Measurements from ENCODE around the gene PTN.

The PTN gene

DNA sequence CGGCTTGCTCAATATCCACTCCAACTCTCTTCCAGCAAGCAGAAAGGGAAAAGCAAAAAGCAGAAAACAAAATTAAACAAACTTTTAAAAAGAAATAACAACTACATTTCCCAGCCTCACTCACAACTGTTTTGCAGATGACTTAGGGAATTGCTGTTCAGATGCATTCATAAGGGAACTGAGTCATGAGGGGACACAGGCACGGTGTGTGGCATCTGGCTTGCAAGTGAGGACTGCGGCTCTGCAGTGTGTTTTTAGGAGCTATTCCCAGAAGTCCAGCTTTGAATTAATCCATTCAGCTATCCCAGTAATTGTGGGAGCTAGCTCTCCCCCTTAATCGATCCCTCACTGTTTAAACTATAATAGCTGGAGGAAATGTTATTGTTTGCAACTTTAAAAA lies 30.3 kb downstream of the PTN start:
- Histone ChIP-seq H3K27ac (no peak overlapping the region), H3K79me2 (peaks cover 52% of the 10 kb centered on the region), H3K4me2 (ENCODE audit: low read length) (no peak overlapping the region), H3K9ac (no peak overlapping the region), H3K27me3 (ENCODE audit: control insufficient read depth, insufficient read depth, low read length) (no peaks in the 10 kb centered on the region), H2AFZ (no peak overlapping the region), H3K4me3 (ENCODE audit: low read depth, low read length) (no peak overlapping the region), H3K9me3 (ENCODE audit: control insufficient read depth, low read length) (no peaks in the 10 kb centered on the region), H3K4me1 (peaks cover 17% of the 10 kb centered on the region), H3K36me3 (ENCODE audit: control insufficient read depth, insufficient read depth, low read length) (no peaks in the 10 kb centered on the region)
- TF ChIP-seq CTCF (IDR thresholded peaks at IDR 0.05), result no peak

DNA sequence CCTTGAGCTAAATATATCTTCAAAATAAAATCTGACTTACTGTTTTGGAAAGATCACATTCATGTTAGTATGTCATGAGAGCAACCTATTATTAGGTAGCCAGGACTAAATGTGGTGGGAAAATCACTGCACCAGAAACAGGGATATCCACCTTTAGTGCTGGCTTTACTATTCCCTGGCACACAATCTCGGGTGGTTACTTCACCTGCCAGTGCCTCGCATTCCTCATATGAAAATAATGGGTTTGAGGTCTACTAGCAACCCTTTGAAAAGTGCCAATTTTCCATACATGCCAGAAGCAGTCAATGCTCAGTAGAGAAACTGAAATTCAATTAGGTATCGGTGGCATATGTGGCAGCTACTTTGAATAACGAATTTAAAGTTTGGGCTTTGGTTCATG lies 36.8 kb downstream of the PTN start:
- no peak overlapping the region for H2AFZ ChIP-seq
- peaks cover 27% of the 10 kb centered on the region for H3K4me1 ChIP-seq
- H3K27me3 ChIP-seq (ENCODE audit: control insufficient read depth, insufficient read depth, low read length), result no peaks in the 10 kb centered on the region
- H3K4me2 ChIP-seq (ENCODE audit: low read length), result no peak overlapping the region
- no peak overlapping the region for H3K4me3 ChIP-seq (ENCODE audit: low read depth, low read length)
- no peaks in the 10 kb centered on the region for H3K9me3 ChIP-seq (ENCODE audit: control insufficient read depth, low read length)
- peaks cover 59% of the 10 kb centered on the region for H3K79me2 ChIP-seq
- no peak overlapping the region for H3K27ac ChIP-seq
- no peaks in the 10 kb centered on the region for H3K36me3 ChIP-seq (ENCODE audit: control insufficient read depth, insufficient read depth, low read length)
- no peak overlapping the region for H3K9ac ChIP-seq
- TF ChIP-seq CTCF (IDR thresholded peaks at IDR 0.05), result no peak

DNA sequence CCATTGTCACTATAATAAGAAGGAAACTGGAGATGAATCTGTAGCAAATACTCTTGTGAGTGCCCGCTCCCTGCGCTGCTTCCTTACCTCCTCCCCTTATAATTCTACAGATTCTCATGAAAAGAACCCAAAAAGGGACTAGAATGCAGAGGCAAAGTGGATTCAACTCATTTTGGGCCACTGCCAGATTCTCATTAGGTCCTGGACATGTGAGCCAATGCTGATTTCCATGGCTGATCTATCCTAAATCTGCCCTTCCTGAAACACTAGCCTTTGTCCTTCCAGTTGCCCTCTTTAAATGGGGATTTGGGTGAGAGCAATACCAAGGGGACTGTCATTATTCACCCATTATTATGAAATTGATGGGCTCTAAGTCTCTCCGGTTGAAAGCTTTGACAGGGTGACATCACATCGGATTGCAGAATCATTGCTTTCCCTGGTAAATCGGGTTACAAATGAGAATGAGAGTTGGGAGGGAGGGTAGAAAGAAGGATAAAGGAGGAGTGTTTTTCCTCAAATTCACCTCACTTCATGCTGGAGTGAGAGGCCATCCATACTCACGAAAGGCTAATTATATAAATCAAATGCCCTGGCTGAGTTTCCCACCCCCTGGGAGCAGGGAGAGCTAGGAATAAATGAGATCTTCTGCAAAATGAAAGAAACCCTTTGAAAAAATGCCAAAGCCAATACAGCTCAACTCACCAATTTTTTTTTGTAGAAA lies 37.5 kb downstream of the PTN start:
- H3K4me2 ChIP-seq (ENCODE audit: low read length), result no peak overlapping the region
- no peaks in the 10 kb centered on the region for H3K27me3 ChIP-seq (ENCODE audit: control insufficient read depth, insufficient read depth, low read length)
- no peak overlapping the region for H3K27ac ChIP-seq
- TF ChIP-seq CTCF (IDR thresholded peaks at IDR 0.05), result no peak
- H3K4me1 ChIP-seq, result peaks cover 27% of the 10 kb centered on the region
- H3K9ac ChIP-seq, result no peak overlapping the region
- no peak overlapping the region for H3K4me3 ChIP-seq (ENCODE audit: low read depth, low read length)
- no peak overlapping the region for H2AFZ ChIP-seq
- H3K36me3 ChIP-seq (ENCODE audit: control insufficient read depth, insufficient read depth, low read length), result no peaks in the 10 kb centered on the region
- no peaks in the 10 kb centered on the region for H3K9me3 ChIP-seq (ENCODE audit: control insufficient read depth, low read length)
- H3K79me2 ChIP-seq, result peaks cover 55% of the 10 kb centered on the region

GRCh38 chr7:137304624-137305235 lies 38.8 kb downstream of the PTN start:
- Histone ChIP-seq H3K9me3 (ENCODE audit: control insufficient read depth, low read length) (no peaks in the 10 kb centered on the region), H3K79me2 (peaks cover 48% of the 10 kb centered on the region), H3K27ac (no peak overlapping the region), H3K36me3 (ENCODE audit: control insufficient read depth, insufficient read depth, low read length) (no peaks in the 10 kb centered on the region), H3K9ac (no peak overlapping the region), H3K27me3 (ENCODE audit: control insufficient read depth, insufficient read depth, low read length) (no peaks in the 10 kb centered on the region), H3K4me3 (ENCODE audit: low read depth, low read length) (no peak overlapping the region), H2AFZ (no peak overlapping the region), H3K4me1 (peaks cover 30% of the 10 kb centered on the region), H3K4me2 (ENCODE audit: low read length) (no peak overlapping the region)
- peak; percentile 12 for TF ChIP-seq CTCF (IDR thresholded peaks at IDR 0.05)

- Histone ChIP-seq H2AFZ (no peak overlapping the region), H3K79me2 (peaks cover 49% of the 10 kb centered on the region), H3K9ac (no peak overlapping the region), H3K27me3 (ENCODE audit: control insufficient read depth, insufficient read depth, low read length) (no peaks in the 10 kb centered on the region), H3K27ac (no peak overlapping the region), H3K36me3 (ENCODE audit: control insufficient read depth, insufficient read depth, low read length) (no peaks in the 10 kb centered on the region), H3K9me3 (ENCODE audit: control insufficient read depth, low read length) (no peaks in the 10 kb centered on the region), H3K4me1 (peaks cover 30% of the 10 kb centered on the region), H3K4me2 (ENCODE audit: low read length) (no peak overlapping the region), H3K4me3 (ENCODE audit: low read depth, low read length) (no peak overlapping the region)
- no peak for TF ChIP-seq CTCF (IDR thresholded peaks at IDR 0.05)
These were observed 39.4 kb downstream of the PTN start for GRCh38 chr7:137304165-137304564.

Data from parathyroid adenoma (tissue), 2 donors.